ENCODE results near the gene TSN.
A peak's percentile ranks its signal among the peaks of the same experiment; 100 is the strongest.
"Not testable (repeated sequence)": the region's sequence is repeated elsewhere in the genome, so short reads cannot be mapped to it uniquely, and the experiment has no call there.

The TSN gene

DNA sequence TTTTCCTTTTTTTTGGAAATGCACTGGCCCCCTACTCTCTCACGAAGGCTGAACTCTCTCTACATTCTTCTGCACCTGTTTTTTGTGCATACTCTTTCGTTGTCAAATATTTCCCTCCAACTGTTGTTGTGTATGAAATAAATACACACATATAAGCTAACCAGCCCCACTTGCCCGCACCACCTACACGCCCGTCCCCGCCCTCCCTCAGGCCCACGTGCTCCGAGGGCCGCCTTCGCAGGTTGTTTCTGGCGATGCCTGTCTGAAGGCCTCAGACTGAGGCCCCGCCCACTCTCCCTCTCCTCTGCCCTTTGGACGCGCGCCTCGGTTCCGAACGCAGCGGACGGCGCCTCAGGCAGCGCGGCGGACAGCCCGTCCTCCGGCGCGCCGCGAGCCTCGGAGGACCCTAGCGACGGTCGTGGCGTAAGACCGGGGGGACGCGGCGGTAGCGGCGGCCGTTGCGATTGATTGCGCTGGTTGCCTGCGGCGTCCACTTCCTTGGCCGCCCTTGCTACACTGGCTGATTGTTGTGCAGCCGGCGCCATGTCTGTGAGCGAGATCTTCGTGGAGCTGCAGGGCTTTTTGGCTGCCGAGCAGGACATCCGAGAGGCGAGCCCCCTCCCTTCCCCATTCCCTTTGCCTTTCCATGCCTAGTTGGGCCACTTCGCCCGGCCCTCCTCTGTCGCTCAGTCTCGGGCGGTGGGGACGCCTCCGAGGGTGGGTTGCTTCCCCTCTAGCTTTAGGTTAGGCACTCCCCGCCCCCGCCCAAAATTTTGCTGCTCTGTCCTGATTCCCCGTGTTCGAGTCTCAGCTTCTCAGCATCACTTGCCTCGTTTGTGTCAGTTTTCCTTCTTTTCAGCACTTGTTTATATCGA, at the start of gene TSN:
Gene TSN (plus strand): TSS at position 415 of the 875 bp plus-strand sequence. CDS start 129 bp downstream, at position 544.
- DNase-seq (ENCODE audit: low read depth in 2 of 2): peak; percentile 95 to 96

DNA sequence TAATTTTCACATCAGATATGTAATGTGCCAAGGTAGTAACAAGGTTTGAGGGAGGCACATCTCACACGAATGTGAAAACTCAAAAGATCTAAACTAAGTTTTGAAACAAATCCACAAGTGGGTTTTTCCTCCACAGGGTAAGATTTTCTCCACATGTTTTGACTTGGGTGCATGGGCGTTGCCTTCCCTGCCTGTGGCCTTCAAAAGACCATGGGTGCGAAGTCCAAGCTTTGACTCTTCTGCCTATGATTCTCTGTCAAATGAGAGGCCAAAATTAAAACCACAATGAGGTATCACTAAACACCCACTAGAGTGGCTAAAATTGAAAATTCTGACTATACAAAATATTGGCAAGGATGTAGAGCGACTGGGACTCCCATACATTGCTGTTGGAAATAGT, 49.5 kb upstream of the TSN start:
- no peak for DNase-seq (ENCODE audit: low read depth in 2 of 2)

DNA sequence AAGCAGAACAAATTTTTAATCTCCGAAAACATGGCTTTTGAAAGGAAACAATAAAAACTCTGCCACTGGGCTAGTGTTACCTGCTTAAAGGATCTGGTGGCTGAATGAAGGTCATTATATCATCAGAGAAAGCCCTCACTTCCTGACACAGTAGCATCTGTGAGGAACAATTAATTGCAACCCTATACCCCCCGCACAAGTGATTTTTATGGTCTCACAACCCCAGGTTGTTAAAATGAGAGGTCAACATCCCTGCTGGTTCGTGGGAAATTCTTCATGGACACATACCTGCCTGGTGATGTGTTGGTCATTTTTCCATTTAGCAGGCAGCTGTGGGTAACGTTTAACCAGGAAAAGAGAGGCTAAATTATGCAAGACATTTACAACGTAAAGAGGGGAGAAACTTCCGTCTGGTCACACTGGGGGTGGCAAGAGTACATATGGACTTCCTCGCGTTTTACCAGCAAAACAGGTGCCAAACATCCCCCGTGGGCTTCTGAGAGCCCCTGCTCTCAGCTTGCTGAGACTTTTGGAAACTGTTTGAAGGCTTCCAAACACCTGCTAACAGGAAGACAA, 48.0 kb upstream of the TSN start:
- no peak for DNase-seq (ENCODE audit: low read depth in 2 of 2)

DNA sequence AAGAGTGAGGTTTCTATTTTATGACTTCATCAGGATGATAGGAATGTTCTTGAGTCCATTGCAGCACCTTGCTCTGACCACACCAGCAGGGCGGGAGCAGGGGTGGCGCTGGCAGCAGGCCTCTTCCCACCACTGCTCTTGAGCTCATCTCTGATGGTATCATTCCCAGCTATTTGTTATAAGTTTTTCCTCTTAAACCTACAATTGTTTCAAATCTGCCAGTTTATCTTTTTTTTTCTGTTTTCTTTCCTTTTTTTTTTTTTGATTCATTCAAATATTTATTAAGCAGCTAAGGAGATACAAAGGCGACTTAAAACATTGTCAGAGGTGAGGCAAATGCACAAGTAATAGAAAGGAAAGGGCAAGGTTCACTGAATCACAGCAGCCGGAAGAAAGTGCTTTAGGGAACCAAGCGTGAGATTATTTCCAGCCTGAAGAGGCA, 47.5 kb upstream of the TSN start:
- no peak for DNase-seq (ENCODE audit: low read depth in 2 of 2)

DNA sequence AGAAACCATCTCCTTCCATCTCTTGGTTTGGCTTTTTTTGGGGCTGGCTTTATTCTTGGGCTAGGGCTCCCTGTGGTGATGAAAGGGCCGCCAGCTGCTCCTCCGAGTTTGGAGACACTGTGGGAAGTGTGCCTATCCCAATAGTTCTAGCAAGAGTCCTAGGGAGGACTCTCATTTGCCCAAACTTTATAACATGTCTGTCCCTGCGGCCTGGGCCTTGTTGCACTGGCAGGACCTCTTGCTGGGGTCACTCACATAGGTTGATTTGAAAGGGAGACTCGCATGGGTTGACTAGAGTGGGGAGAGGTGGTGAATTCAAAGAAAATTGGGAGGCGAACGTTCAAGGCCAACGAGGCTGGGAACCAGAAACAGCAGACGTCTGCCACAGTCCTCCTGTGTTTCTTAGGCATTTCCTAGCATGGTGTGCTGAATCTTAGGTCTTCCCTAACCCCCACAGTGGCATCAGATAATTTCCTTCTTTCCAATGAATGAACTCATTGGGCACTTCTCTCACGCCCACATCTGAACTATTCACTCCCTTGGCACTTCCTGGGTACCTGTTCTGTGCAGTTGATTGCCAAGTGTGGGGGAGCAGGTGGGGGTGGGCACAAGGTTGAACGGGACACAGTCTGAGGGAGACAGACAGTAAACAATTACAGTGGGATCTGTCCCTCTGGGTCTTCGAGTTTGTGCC, 45.5 kb upstream of the TSN start:
- no peak for DNase-seq (ENCODE audit: low read depth in 2 of 2)

DNA sequence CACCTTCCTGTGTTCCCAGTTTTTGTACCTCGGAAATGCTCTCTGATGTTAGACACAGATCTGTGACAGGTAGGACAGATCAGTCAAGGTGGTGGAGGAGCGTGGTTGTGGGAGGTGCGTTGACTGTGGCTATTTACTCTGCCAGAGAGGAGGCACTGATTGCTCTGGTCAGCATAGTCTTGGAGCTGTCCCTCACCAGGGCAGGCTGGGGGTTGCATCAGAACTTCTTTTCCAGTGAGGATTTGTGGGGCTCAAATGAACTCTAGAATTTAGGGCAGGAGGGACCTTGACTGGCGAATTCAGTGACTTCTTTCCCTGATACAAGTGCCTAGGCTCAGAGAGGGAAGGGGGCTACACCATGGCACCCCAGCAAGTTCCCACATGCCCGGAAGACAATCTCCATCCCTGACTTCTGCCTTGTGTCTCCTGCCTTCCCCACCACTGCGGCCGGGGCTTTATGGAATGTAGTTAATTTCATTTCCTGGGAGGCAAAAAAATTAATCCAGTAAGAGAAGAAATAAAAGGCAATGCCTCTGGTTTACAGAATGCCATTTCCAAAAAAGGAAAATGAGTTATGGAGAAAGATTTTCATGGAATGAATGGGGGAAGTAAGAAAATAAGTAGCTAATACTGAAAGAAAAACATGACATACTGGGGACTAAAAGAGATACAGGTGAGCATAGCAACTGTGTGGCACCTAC, 44.8 kb upstream of the TSN start:
- no peak for DNase-seq (ENCODE audit: low read depth in 2 of 2)

DNA sequence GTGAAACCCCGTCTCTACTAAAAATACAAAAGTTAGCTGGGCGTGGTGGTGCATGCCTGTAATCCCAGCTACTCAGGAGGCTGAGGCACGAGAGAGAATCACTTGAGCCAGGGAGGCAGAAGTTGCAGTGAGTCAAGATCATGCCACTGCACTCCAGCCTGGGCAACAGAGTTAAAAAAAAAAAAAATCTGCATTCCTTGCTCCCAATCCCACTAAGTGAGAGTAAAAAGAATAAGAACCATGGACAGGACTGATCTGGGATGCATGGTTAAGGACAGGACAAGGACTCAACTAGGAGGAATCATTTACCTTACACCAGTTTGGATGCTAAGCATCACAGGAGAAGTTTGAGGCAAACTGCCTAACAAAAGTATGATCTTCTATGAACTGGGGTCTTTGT, 44.0 kb upstream of the TSN start:
- DNase-seq (ENCODE audit: low read depth in 2 of 2): not testable (repeated sequence)

DNA sequence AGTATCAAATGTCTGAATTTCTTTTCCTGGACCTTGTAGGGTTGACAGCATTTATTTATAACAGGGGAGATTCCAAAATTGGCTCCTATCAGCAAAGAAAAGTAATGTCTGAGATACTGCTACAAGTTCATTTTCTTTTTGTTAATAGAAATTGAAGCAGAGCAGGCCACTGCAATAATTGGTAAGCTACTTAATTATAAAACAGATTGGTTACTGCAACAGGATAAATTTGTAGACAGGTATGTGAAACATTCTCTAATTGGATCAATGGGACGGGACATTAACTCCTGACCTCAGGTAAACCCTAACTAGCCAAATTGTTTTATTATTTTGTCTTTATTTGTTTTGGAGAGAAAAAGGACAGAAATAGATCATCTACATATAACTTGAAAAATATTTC, 39.3 kb upstream of the TSN start:
- no peak for DNase-seq (ENCODE audit: low read depth in 2 of 2)

DNA sequence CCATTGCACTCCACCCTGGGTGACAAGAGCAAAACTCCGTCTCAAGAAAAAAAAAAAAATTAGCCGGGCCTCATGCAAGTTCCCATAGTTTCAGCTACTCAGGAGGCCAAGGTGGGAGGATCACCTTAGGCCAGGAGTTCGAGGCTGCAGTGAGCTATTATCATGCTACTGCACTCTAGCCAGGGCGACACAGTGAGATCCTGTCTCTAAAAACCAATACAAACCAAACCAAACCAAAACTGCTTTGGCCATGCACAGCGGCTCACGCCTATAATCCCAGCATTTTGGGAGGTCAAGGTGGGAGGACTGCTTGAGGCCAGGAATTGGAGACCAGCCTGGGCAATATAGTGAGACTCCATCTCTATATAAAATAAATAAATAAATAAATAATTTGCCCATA, 37.9 kb upstream of the TSN start:
- no peak for DNase-seq (ENCODE audit: low read depth in 2 of 2)

DNA sequence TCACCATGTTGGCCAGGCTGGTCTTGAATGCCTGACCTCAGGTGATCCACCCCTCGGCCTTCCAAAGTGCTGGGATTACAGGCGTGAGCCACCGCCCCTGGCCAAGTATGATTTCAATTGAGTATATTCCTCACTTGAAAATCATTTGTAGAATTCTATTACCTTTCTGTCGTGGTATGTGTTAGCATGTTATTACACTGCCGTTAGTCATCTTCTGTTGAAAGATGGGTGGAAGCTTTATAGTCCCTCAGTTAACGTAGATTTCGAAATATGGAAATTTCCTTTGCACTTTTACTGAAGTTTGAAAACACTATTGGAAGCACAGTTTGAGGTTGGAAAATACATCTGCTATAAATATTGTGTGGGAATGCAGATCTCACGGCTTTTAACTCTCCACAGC, 33.5 kb upstream of the TSN start:
- no peak for DNase-seq (ENCODE audit: low read depth in 2 of 2)

DNA sequence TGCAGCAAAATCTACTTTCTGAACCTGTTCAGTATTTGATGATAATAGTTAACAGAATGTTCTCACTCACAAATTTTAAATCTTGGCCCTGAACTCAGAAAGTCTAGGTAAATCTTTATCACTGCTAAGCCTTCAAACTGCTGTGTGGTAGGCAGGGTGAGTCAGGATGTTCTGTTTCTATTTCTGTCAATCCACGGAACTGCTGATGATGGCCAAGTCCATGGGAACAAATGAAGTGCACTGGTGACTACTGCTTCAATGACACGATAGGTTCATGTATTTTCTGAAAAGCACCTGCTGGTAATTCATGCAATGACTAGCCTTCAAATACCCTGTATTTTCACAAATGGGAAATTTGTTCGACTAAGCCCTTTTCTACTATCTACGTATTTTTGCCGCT, 33.0 kb upstream of the TSN start:
- no peak for DNase-seq (ENCODE audit: low read depth in 2 of 2)

DNA sequence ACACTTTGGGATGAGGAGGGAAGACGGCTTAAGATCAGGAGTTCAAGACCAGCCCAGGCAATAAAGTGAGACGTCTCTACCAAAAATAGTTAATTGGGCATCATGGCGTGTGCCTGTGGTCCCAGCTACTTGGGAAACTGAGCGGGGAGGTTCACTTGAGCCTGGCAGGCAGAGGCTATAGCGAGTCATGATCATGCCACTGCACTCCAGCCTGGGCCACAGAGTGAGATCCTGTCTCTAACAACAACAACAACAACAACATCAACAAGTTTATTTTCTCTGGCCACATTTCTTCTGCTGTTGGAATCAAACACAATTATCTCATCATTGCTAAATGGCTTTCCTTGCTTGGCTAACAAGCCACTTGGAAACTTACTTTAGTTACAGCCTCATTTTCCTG, 32.1 kb upstream of the TSN start:
- no peak for DNase-seq (ENCODE audit: low read depth in 2 of 2)

DNA sequence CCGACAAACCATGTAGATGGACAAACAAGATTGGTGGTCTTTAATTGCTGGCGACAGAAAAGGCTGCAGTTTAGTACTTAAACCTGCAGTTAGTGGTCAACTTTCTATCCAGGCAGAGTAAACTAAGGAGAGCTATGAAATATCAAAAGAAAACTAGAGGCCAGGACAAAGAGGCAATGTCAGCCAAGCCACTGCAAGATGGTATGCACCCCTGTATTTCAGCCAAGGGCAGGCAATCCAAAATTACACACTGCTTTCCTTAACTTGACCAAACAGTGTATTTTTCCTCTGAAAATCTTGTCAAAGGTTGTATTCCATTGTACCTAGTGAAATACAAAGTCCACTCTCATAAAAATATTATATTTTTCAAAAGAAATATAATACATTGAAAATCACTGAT, 28.1 kb upstream of the TSN start:
- DNase-seq (ENCODE audit: low read depth in 2 of 2): no peak

DNA sequence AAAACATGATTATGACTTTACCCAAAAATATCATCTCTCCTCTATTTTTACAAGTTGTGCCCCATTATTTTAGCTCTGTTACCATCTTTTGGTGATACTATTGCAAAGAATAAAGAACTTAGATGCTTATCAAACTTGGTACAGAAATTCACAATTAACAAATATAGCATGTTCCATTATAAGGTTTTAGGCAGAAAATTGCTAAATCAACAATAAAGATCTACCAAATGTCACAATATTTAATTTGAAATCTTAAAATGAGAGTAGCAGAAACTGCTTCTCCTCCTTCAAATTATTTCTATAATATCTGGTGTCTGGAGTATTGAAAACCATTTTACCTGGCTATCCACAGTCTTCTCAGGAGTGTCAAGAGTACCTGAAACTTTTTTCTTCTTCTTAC, 27.5 kb upstream of the TSN start:
- DNase-seq (ENCODE audit: low read depth in 2 of 2): no peak

DNA sequence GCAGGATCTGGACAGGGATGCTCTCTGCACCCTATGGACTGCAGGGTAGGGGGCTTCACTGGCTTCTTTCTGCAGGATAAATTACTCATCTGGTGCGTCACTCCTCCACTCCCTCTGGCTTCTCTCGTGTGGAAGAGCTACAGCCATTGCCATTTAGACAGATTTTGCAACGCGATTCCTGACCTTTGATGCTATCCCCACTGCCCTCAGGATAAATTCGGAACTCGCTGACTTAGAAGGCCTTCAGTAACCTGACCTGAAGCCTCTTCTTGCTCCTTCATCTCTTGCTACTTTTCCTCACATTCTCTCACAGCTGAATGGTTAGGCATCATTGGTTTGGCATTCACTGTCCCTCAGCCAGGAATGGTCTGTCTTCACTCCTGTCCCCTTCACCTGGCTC, 24.1 kb upstream of the TSN start:
- DNase-seq (ENCODE audit: low read depth in 2 of 2): no peak

DNA sequence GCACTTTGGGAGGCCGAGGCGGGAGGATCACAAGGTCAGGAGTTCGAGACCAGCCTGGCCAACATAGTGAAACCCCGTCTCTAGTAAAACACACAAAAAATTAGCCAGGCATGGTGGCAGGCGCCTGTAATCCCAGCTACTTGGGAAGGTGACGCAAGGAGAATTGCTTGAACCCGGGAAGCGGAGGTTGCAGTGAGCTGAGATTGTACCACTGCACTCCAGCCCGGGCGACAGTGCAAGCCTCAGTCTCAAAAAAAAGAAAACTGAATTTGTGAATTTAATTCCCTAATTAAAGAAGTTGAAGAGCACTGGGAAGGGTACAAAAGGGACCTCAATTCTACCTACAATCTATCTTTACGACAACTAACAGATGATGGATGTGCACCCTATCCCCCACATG, 20.9 kb upstream of the TSN start:
- DNase-seq (ENCODE audit: low read depth in 2 of 2): not testable (repeated sequence)

DNA sequence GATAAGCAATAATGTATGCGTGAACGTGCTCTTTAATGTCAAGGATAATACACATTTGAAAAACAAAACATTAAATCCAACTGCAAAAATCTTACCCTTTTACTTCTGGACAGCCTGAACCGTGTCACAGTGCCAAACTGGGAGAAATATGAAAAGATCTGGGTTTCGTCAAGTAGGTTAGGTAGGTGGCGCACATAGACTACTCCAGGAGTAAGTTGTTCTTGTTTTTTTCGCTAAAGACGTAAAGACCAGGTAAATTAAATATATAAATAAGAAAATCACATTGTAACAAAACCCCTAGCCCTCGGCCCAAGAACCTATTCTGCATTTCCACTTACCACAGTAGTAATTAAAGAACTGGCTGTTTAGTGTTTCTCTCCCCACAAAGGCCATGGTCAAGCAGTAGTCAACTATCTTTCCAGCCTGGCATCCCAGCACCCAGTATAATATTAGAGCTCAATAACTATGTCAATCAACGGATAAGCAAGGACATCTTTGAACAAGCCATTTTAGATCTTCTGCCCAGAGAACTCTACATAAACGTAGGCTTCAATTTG, 19.9 kb upstream of the TSN start:
- no peak for DNase-seq (ENCODE audit: low read depth in 2 of 2)

DNA sequence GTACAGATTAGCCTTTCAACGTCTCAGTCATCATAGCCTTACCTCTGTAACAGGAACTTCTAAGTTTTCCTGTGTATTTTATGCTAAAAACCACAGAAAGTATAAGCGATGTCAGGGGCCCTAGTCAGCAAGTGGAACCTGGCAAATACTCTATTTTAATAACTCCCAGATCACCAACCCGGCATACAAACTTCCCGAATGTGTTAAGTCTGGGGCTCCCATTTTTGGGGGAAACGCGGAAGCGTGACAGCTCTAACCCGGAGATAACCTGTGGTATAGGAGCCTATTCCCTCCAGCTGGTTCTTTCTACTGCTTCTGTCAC, 19.4 kb upstream of the TSN start:
- no peak for DNase-seq (ENCODE audit: low read depth in 2 of 2)

DNA sequence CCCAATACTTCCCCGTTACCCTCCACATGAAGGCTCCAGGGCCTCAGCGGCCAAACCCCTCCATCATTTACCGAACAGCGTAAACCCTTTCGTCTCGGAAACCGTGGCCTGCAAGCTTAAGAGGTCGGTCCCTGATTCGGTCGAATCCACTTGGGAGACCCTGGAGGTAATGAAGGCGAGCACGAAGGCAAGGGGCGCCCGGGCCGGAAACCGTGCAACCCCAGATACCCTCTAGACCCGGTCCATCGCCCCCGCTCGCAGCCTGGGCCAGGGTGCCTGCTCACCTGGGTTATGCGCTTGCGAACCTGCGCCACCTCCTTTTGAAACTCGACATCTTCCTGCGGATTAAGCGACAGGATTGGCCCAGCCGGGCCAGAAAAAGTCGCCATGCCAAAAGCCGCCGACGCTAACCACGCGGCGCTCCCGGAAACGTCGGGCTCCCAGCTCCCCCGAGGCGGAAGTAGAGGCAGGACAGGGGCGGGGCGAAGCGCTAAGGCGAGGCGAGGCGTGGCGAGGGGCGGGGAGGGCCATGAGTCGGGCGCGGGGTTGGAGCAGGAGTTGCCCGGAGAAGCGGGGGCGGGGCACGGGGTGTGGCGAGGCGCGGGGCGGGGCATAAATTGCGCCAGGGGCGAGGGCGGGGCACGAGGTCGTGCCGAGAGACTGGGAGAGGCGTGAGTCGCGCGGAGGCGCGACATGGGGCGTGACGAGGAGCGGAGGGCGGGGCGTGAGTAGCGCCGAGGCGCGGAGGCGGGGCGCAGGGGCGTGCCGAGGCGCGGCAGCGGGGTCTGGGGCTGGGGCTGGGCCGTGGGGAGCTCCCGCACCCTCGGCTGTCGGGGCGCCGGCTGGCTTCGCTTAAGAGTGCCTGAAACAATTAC, 18.8 kb upstream of the TSN start, which contains the start of gene NIFK:
Gene NIFK (minus strand): TSS at position 414 of the 875 bp plus-strand sequence. CDS start 25 bp downstream, at position 389.
- DNase-seq (ENCODE audit: low read depth in 2 of 2): peak; percentile 99 to 100

DNA sequence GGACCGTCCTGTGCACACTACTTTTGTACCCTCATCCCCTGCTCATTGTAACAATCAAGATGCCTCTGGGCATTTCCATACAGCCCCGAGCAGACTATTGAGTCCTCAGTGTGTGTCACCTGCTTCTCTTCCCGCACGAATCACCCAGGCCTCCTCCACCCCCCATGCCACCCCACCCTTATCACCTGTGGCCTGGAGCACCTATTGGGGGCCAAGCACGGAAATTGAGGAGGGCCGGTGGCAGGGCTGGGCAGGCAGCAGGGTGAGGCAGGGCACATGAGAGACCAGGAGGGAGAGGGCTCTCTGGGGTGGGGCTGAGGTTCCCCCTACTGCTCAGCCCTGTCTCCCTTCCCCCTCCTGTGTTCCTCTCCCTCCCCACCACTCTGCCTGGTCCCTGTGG, 14.5 kb upstream of the TSN start:
- DNase-seq (ENCODE audit: low read depth in 2 of 2): no peak

DNA sequence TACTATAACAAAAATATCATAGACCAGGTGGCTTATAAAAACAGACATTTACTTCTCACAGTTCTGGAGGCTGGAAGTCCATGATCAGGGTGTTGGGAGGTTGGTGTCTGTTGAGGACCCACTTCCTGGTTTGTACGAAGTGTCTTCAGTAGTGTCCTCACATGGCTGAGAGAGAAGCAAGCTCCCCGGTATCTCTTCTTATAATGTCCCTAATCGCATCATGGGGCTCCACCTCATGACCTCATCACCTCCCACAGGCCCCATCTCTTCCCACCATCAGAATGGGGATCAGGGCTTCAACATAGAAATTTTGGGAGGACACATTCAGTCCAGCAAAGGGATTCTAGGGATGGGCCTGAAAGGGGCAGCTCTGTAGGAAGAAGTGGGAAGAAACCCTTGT, 14.0 kb upstream of the TSN start:
- DNase-seq (ENCODE audit: low read depth in 2 of 2): no peak
